H54 (cell line): ENCODE results near the gene BAAT.

Experiments
- DNase-seq: peaks from one replicate; pipeline ENCODE4 v3.0.0; 2011; ENCODE audit warnings: low spot score, mixed read lengths; ENCODE audit not compliant: insufficient read length
- FAIRE-seq: peaks from 3 replicates; lab custom pipeline; 2011; peaks lifted over from hg19 to GRCh38; lab: Jason Lieb, UNC
- POLR2A ChIP-seq: IDR thresholded peaks from 2 replicates; pipeline ENCODE4 v1.6.1; 2011; ENCODE audit warnings: low read depth, mild to moderate bottlenecking, low read length

The BAAT gene

GRCh38 chr9:101409079-101409477 lies 24.3 kb upstream of the BAAT start:
- peak; percentile 89 for FAIRE-seq
- no peak for DNase-seq
- no peak for TF ChIP-seq POLR2A

GRCh38 chr9:101408374-101409078 lies 23.7 kb upstream of the BAAT start:
- FAIRE-seq (no peak), DNase-seq (no peak)
- no peak for TF ChIP-seq POLR2A

GRCh38 chr9:101403516-101404285 lies 18.9 kb upstream of the BAAT start:
- DNase-seq (no peak), FAIRE-seq (no peak)
- TF ChIP-seq POLR2A: no peak

- DNase-seq (no peak), FAIRE-seq (peak; percentile 50)
- no peak for TF ChIP-seq POLR2A
These were observed 15.3 kb upstream of the BAAT start for GRCh38 chr9:101400120-101400519.

- TF ChIP-seq POLR2A: no peak
- DNase-seq (no peak), FAIRE-seq (peak; percentile 62)
These were observed 14.8 kb upstream of the BAAT start for GRCh38 chr9:101399643-101399970.

GRCh38 chr9:101398930-101399642 lies 14.3 kb upstream of the BAAT start:
- FAIRE-seq (no peak), DNase-seq (no peak)
- no peak for TF ChIP-seq POLR2A

GRCh38 chr9:101398068-101398929 lies 13.5 kb upstream of the BAAT start, which contains the start of the genes MRPL50 and ZNF189:
MRPL50 (minus strand) TSS chr9:101398618; CDS start chr9:101398592, 26 bp downstream.
ZNF189 (plus strand) TSS chr9:101398851; CDS start chr9:101399157, 306 bp downstream.
- DNase-seq (peak; percentile 96), FAIRE-seq (peak; percentile 99)
- TF ChIP-seq POLR2A: peak; percentile 81

GRCh38 chr9:101397746-101398067 lies 12.9 kb upstream of the BAAT start:
- FAIRE-seq (no peak), DNase-seq (no peak)
- no peak for TF ChIP-seq POLR2A

- DNase-seq: no peak
- no peak for TF ChIP-seq POLR2A
- FAIRE-seq: peak; percentile 43
These were observed 9.9 kb upstream of the BAAT start for GRCh38 chr9:101394687-101395086.

- FAIRE-seq (no peak), DNase-seq (no peak)
- no peak for TF ChIP-seq POLR2A
These were observed 8.3 kb upstream of the BAAT start for GRCh38 chr9:101393135-101393534.

GRCh38 chr9:101388507-101388993 lies 3.7 kb upstream of the BAAT start:
- no peak for TF ChIP-seq POLR2A
- no peak for DNase-seq
- FAIRE-seq: peak; percentile 98

- no peak for DNase-seq
- FAIRE-seq: no peak
- TF ChIP-seq POLR2A: no peak
These were observed 3.2 kb upstream of the BAAT start for GRCh38 chr9:101387871-101388506.

- no peak for DNase-seq
- peak; percentile 62 for FAIRE-seq
- no peak for TF ChIP-seq POLR2A
These were observed 1.4 kb downstream of the BAAT start for GRCh38 chr9:101383361-101383760.
